ENCODE measurements around the gene KCP. TPM values are rescaled to one million over a fixed set of nuclear protein-coding genes. Genes with fewer than 3 reads are reported as not detected.
A peak's percentile ranks its signal among the peaks of the same experiment; 100 is the strongest.

KCP gene
- polyA plus RNA-seq, 1 donor (not counting 4 experiments of a cell fraction or from before 2014, with no cell fraction given), result not detected

- Histone ChIP-seq H3K27ac (ENCODE audit: control insufficient read depth, insufficient read depth, low read length) (no peak overlapping the region), H3K9me3 (ENCODE audit: control insufficient read depth, low read depth, low read length) (no peaks in the 10 kb centered on the region), H4K20me1 (ENCODE audit: control insufficient read depth, extremely low read depth, insufficient read depth, low read length) (no peaks in the 10 kb centered on the region), H3K27me3 (ENCODE audit: control insufficient read depth, extremely low read depth, insufficient read depth, low read length) (peaks cover 39% of the 10 kb centered on the region), H3K36me3 (ENCODE audit: control insufficient read depth in 2 of 2, extremely low read depth in 1 of 2, insufficient read depth in 2 of 2, low read length in 2 of 2) (no peaks in the 10 kb centered on the region), H3K9ac (ENCODE audit: control insufficient read depth, extremely low read depth, insufficient read depth, low read length) (no peak overlapping the region), H3K79me2 (ENCODE audit: control insufficient read depth, insufficient read depth, low read length) (no peaks in the 10 kb centered on the region), H2AFZ (ENCODE audit: control insufficient read depth, low read length) (no peak overlapping the region), H3K4me1 (ENCODE audit: control insufficient read depth, extremely low read depth, insufficient read depth, low read length) (peaks cover 12% of the 10 kb centered on the region), H3K4me2 (ENCODE audit: control insufficient read depth, extremely low read depth, insufficient read depth, low read depth, low read length) (peak overlapping the region; percentile 62), H3K9me1 (ENCODE audit: control insufficient read depth, extremely low read depth, insufficient read depth, low read length) (peaks cover under 1% of the 10 kb centered on the region), H3K4me3 (ENCODE audit: control insufficient read depth in 2 of 3, extremely low read depth in 1 of 3, insufficient read depth in 2 of 3, low read depth in 1 of 3, low read length in 3 of 3) (peak overlapping the region in 1 of 3 experiments; percentile 41)
- dilution Hi-C loops (cut with MboI; ENCODE audit: extremely low pct_ligation_motif_present, low sequenced_read_pairs), result no loop called here
- TF ChIP-seq CTCF (optimal IDR thresholded peaks at IDR 0.05 in 1 of 3, IDR thresholded peaks at IDR 0.05 in 1 of 3, conservative IDR thresholded peaks at IDR 0.05 in 1 of 3; ENCODE audit: extremely low read depth in 1 of 3, insufficient read depth in 2 of 3, low read length in 3 of 3) (no peak), EZH2 (IDR thresholded peaks at IDR 0.05; ENCODE audit: low read length) (no peak)
- FAIRE-seq (no peak), DNase-seq (ENCODE audit: low read depth, low spot score) (no peak)
Observed at GRCh38 chr7:128829391-128830166, 80.9 kb downstream of the KCP start.

- H3K4me2 ChIP-seq (ENCODE audit: control insufficient read depth, extremely low read depth, insufficient read depth, low read depth, low read length), result no peak overlapping the region
- H4K20me1 ChIP-seq (ENCODE audit: control insufficient read depth, extremely low read depth, insufficient read depth, low read length), result no peaks in the 10 kb centered on the region
- peaks cover 8% of the 10 kb centered on the region for H3K4me1 ChIP-seq (ENCODE audit: control insufficient read depth, extremely low read depth, insufficient read depth, low read length)
- no peaks in the 10 kb centered on the region for H3K9me1 ChIP-seq (ENCODE audit: control insufficient read depth, extremely low read depth, insufficient read depth, low read length)
- H3K27ac ChIP-seq (ENCODE audit: control insufficient read depth, insufficient read depth, low read length), result no peak overlapping the region
- FAIRE-seq (no peak), DNase-seq (ENCODE audit: low read depth, low spot score) (no peak)
- no peak overlapping the region for H2AFZ ChIP-seq (ENCODE audit: control insufficient read depth, low read length)
- H3K9me3 ChIP-seq (ENCODE audit: control insufficient read depth, low read depth, low read length), result no peaks in the 10 kb centered on the region
- no peak overlapping the region for H3K9ac ChIP-seq (ENCODE audit: control insufficient read depth, extremely low read depth, insufficient read depth, low read length)
- no peaks in the 10 kb centered on the region for H3K79me2 ChIP-seq (ENCODE audit: control insufficient read depth, insufficient read depth, low read length)
- dilution Hi-C loops (cut with MboI; ENCODE audit: extremely low pct_ligation_motif_present, low sequenced_read_pairs), result no loop called here
- TF ChIP-seq CTCF (optimal IDR thresholded peaks at IDR 0.05 in 1 of 3, IDR thresholded peaks at IDR 0.05 in 1 of 3, conservative IDR thresholded peaks at IDR 0.05 in 1 of 3; ENCODE audit: extremely low read depth in 1 of 3, insufficient read depth in 2 of 3, low read length in 3 of 3) (no peak), EZH2 (IDR thresholded peaks at IDR 0.05; ENCODE audit: low read length) (no peak)
- H3K36me3 ChIP-seq (ENCODE audit: control insufficient read depth in 2 of 2, extremely low read depth in 1 of 2, insufficient read depth in 2 of 2, low read length in 2 of 2), result no peaks in the 10 kb centered on the region
- no peak overlapping the region for H3K4me3 ChIP-seq (ENCODE audit: control insufficient read depth in 2 of 3, extremely low read depth in 1 of 3, insufficient read depth in 2 of 3, low read depth in 1 of 3, low read length in 3 of 3)
- peaks cover 35% of the 10 kb centered on the region for H3K27me3 ChIP-seq (ENCODE audit: control insufficient read depth, extremely low read depth, insufficient read depth, low read length)
Observed at GRCh38 chr7:128827971-128828711, 82.4 kb downstream of the KCP start.

Data from keratinocyte (primary cell).